ENCODE measurements around the gene PPM1H. TPM values are rescaled to one million over a fixed set of nuclear protein-coding genes. Genes with fewer than 3 reads are reported as not detected.

PPM1H gene
- total and polyA plus RNA-seq, 2 of the 8 experiments (the other 6 are each of a cell fraction or from before 2014, with no cell fraction given) = 16.4 to 36.1 TPM

- TF ChIP-seq FOSL1 (IDR thresholded peaks at IDR 0.05; ENCODE audit: insufficient read depth, low read depth, low read length) = no peak
- no peak for TF ChIP-seq SP4 (IDR thresholded peaks at IDR 0.05; ENCODE audit: low read length)
- TF ChIP-seq BCL11A (IDR thresholded peaks at IDR 0.05; ENCODE audit: low read depth in 2 of 2, low read length in 2 of 2) = no peak
Measured at GRCh38 chr12:62686938-62687337, 248.0 kb downstream of the PPM1H start (continued).
